ENCODE measurements around the gene RP2. TPM values are rescaled to one million over a fixed set of nuclear protein-coding genes. Genes with fewer than 3 reads are reported as not detected.

RP2 gene
- total RNA-seq, 1 experiment from 2014 or later, result 5.7 TPM

DNA sequence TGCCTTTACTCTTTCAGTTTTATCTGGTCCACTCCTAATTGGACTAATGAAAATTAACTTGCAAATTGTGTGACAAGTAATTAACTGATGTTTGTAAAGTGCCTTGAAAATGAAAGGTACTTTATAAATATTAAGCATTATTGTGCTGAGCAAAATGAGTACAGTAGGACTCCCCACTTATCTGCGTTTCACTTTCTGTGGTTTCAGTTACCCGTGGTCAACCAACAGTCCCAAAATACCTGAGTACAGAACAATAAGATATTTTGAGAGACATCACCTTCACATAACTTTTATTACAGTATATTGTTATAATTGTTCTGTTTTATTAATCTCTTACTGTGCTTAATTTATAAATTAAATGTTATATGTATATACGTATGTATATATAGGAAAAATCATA is 48.0 kb downstream of the RP2 start:
- Histone ChIP-seq H3K9ac (ENCODE audit: low read length) (no peak overlapping the region), H3K9me2 (ENCODE audit: insufficient read depth) (no peaks in the 10 kb centered on the region), H3K27ac (ENCODE audit: low read depth, low read length) (no peak overlapping the region), H3K9me3 (ENCODE audit: control insufficient read depth in 1 of 2, insufficient read depth in 1 of 2, low read depth in 1 of 2, low read length in 2 of 2) (no peaks in the 10 kb centered on the region), H3K79me2 (ENCODE audit: insufficient read depth, low read length) (no peaks in the 10 kb centered on the region), H3K27me3 (ENCODE audit: insufficient read depth, low read length) (no peaks in the 10 kb centered on the region), H2AFZ (ENCODE audit: low read depth, low read length, poor library complexity, severe bottlenecking) (no peak overlapping the region), H3K4me2 (ENCODE audit: low read length) (no peak overlapping the region), H3K36me3 (ENCODE audit: control insufficient read depth in 1 of 2, insufficient read depth in 2 of 2, low read length in 2 of 2) (no peaks in the 10 kb centered on the region), H4K20me1 (ENCODE audit: insufficient read depth) (no peaks in the 10 kb centered on the region), H3K4me3 (replicated peaks in 1 of 2; ENCODE audit: low read depth in 1 of 2, low read length in 2 of 2) (no peak overlapping the region), H3K4me1 (ENCODE audit: control insufficient read depth in 1 of 2, insufficient read depth in 2 of 2, low read length in 2 of 2) (no peaks in the 10 kb centered on the region)
- ATAC-seq (no peak), DNase-seq (ENCODE audit: low read depth, low spot score) (no peak)
- no peak for TF ChIP-seq YY1 (IDR thresholded peaks at IDR 0.05; ENCODE audit: extremely low read depth, insufficient replicate concordance, low read depth, low read length)
- TF ChIP-seq POLR2A (IDR thresholded peaks at IDR 0.05; ENCODE audit: borderline replicate concordance, extremely low read depth, insufficient read depth, insufficient read length), result no peak
- no peak for TF ChIP-seq SRF (IDR thresholded peaks at IDR 0.05; ENCODE audit: low read depth)
- TF ChIP-seq POLR2AphosphoS5 (IDR thresholded peaks at IDR 0.05; ENCODE audit: low read depth, low read length), result no peak
- TF ChIP-seq FOSL1 (IDR thresholded peaks at IDR 0.05; ENCODE audit: low read depth), result no peak
- TF ChIP-seq, protein P1, sequence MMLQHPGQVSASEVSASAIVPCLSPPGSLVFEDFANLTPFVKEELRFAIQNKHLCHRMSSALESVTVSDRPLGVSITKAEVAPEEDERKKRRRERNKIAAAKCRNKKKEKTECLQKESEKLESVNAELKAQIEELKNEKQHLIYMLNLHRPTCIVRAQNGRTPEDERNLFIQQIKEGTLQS (IDR thresholded peaks at IDR 0.05), result no peak
- TF ChIP-seq, protein P2, sequence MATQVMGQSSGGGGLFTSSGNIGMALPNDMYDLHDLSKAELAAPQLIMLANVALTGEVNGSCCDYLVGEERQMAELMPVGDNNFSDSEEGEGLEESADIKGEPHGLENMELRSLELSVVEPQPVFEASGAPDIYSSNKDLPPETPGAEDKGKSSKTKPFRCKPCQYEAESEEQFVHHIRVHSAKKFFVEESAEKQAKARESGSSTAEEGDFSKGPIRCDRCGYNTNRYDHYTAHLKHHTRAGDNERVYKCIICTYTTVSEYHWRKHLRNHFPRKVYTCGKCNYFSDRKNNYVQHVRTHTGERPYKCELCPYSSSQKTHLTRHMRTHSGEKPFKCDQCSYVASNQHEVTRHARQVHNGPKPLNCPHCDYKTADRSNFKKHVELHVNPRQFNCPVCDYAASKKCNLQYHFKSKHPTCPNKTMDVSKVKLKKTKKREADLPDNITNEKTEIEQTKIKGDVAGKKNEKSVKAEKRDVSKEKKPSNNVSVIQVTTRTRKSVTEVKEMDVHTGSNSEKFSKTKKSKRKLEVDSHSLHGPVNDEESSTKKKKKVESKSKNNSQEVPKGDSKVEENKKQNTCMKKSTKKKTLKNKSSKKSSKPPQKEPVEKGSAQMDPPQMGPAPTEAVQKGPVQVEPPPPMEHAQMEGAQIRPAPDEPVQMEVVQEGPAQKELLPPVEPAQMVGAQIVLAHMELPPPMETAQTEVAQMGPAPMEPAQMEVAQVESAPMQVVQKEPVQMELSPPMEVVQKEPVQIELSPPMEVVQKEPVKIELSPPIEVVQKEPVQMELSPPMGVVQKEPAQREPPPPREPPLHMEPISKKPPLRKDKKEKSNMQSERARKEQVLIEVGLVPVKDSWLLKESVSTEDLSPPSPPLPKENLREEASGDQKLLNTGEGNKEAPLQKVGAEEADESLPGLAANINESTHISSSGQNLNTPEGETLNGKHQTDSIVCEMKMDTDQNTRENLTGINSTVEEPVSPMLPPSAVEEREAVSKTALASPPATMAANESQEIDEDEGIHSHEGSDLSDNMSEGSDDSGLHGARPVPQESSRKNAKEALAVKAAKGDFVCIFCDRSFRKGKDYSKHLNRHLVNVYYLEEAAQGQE (IDR thresholded peaks at IDR 0.05; ENCODE audit: low read depth), result no peak
- RAD21 ChIA-PET (ENCODE audit: low non-redundant PET in 1 of 2, low total read pairs in 2 of 2, uncharacterized antibody in 2 of 2, unreplicated experiment in 2 of 2), result no interaction called here
- intact Hi-C loops (cut with micrococcal nuclease), result no loop called here
- POLR2A ChIA-PET, result no interaction called here
- CTCF ChIA-PET, result no interaction called here
- no TSS peak for BruUV-seq (replicated peaks)

Data from HCT116 (cell line).